Measurements from ENCODE around the gene C1GALT1.

- TF ChIP-seq, protein P1, sequence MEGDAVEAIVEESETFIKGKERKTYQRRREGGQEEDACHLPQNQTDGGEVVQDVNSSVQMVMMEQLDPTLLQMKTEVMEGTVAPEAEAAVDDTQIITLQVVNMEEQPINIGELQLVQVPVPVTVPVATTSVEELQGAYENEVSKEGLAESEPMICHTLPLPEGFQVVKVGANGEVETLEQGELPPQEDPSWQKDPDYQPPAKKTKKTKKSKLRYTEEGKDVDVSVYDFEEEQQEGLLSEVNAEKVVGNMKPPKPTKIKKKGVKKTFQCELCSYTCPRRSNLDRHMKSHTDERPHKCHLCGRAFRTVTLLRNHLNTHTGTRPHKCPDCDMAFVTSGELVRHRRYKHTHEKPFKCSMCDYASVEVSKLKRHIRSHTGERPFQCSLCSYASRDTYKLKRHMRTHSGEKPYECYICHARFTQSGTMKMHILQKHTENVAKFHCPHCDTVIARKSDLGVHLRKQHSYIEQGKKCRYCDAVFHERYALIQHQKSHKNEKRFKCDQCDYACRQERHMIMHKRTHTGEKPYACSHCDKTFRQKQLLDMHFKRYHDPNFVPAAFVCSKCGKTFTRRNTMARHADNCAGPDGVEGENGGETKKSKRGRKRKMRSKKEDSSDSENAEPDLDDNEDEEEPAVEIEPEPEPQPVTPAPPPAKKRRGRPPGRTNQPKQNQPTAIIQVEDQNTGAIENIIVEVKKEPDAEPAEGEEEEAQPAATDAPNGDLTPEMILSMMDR (conservative IDR thresholded peaks at IDR 0.05): no peak
- no peak for TF ChIP-seq ZFX (IDR thresholded peaks at IDR 0.05)
Observed at GRCh38 chr7:7178906-7179305, 3.4 kb upstream of the C1GALT1 start.

Data from C4-2B (cell line).